Liver (tissue), 3 donors: ENCODE results near the gene MON2.

Experiments used
- CTCF ChIP-seq: fragments of 150-350 bp; IDR thresholded peaks from 2 replicates; pipeline ENCODE4 v1.5.1; 2017; ENCODE audit warnings: improper control_type of control experiment, low read depth, low read length; ENCODE audit not compliant: missing input control
- SP1 ChIP-seq: IDR thresholded peaks from 2 replicates; pipeline ENCODE4 v1.6.1; 2018; ENCODE audit warnings: antibody characterized with exemption, mild to moderate bottlenecking
- donor health status: healthy.
- donor health status: healthy.

- TF ChIP-seq SP1 (no peak), CTCF (no peak)
Measured at GRCh38 chr12:62618930-62619329, 152.3 kb downstream of the MON2 start.
